Activated T-cell treated with anti-CD3 and anti-CD28 coated beads, Interleukin-2, amount 50 U/mL, for 48 hours (primary cell): ENCODE data around the gene RAB11B.
A peak's percentile ranks its signal among the peaks of the same experiment; 100 is the strongest.
"Not testable (repeated sequence)": the region's sequence is repeated elsewhere in the genome, so short reads cannot be mapped to it uniquely, and the experiment has no call there.

Source experiments
- DNase-seq, 2 experiments: peaks; one replicate each; pipeline ENCODE4 v3.0.0-alpha.2; 2020

RAB11B gene

DNA sequence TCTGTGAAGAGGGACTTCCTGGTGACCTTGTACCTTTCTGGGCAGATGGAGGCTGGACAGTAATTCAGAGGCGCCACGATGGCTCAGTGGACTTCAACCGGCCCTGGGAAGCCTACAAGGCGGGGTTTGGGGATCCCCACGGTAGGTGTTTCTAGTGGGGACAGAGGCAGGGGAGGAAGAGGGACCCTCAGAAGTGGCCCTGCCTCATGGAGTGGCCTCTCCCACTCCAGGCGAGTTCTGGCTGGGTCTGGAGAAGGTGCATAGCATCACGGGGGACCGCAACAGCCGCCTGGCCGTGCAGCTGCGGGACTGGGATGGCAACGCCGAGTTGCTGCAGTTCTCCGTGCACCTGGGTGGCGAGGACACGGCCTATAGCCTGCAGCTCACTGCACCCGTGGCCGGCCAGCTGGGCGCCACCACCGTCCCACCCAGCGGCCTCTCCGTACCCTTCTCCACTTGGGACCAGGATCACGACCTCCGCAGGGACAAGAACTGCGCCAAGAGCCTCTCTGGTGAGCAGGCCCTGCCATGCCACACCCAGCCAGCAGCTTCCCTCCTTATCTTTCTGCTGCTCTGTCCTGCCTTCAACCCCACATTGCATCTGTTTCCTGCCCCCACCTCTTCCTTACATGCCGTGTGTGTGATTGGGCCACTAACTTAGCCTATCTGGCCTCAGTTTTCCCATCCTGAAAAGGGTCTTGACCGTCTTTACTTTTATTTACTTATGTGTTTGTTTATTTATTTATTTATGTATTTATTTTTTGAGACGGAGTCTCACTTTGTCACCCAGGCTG, 19.0 kb upstream of the RAB11B start:
- DNase-seq = no peak

DNA sequence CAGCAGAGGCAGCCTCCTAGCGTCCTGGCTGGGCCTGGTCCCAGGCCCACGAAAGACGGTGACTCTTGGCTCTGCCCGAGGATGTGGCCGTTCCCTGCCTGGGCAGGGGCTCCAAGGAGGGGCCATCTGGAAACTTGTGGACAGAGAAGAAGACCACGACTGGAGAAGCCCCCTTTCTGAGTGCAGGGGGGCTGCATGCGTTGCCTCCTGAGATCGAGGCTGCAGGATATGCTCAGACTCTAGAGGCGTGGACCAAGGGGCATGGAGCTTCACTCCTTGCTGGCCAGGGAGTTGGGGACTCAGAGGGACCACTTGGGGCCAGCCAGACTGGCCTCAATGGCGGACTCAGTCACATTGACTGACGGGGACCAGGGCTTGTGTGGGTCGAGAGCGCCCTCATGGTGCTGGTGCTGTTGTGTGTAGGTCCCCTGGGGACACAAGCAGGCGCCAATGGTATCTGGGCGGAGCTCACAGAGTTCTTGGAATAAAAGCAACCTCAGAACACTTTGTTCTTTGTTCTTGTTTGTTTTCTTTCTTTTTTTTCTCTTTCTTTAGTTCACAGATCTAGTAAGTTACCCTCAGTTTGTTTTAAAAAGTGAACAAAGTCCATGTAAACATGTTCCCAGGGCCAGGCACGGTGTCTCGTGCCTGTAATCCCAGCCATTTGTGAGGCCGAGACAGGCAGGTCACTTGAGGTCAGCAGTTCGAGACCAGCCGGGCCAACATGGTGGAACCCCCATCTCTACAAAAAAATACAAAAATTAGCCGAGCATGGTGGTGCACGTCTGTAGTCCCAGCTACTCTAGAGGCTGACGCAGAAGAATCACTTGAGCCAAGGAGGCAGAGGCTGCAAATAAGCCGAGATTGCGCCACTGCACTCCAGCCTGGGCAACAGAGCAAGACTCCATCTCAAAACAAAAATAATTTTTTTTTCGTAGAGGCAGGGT, 16.0 kb upstream of the RAB11B start:
- no peak for DNase-seq

DNA sequence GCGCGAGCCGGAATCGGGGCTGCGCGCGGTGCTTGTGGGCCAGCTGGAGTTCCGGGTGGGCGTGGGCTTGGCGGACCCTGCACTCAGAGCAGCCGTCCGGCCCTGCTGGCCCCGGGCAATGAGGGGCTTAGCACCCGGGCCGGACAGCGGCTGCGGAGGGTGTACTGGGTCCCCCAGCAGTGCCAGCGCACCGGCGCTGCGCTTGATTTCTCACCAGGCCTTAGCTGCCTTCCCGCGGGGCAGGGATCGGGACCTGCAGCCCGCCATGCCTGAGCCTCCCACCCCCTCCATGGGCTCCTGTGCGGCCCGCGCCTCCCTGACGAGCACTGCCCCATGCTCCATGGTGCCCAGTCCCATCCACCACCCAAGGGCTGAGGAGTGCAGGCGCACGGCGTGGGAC, 14.4 kb upstream of the RAB11B start:
- DNase-seq = not testable (repeated sequence)

DNA sequence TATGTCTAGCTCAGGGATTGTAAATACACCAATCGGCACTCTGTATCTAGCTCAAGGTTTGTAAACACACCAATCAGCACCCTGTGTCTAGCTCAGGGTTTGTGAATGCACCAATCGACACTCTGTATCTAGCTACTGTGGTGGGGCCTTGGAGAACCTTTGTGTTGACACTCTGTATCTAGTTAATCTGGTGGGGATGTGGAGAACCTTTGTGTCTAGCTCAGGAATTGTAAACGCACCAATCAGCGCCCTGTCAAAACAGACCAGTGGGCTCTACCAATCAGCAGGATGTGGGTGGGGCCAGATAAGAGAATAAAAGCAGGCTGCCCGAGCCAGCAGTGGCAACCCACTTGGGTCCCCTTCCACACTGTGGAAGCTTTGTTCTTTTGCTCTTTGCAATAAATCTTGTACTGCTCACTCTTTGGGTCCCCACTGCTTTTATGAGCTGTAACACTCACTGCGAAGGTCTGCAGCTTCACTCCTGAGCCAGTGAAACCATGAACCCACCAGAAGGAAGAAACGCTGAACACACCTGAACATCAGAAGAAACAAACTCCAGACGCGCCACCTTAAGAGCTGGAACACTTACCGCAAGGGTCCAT, 13.7 kb upstream of the RAB11B start:
- not testable (repeated sequence) for DNase-seq

DNA sequence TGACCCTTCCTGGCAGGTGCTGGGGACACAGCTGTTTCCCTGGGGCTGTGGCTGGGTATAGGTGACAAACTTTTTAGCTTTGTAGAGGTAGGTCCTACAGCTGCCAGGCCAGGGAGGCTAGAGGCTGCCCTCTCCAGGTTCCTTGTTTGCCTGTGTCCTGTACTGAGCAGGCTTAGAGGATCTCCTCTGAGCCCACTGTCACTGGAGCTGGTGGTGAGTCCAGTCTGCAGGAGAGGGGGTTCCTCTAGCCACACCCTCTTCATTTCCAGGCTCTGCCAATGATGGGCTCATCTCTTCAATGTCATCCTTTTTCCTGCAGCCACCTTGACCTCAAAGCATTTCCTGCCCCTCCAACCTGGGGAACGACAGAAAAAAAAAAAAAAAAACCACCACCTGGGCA, 12.6 kb upstream of the RAB11B start:
- DNase-seq = no peak

DNA sequence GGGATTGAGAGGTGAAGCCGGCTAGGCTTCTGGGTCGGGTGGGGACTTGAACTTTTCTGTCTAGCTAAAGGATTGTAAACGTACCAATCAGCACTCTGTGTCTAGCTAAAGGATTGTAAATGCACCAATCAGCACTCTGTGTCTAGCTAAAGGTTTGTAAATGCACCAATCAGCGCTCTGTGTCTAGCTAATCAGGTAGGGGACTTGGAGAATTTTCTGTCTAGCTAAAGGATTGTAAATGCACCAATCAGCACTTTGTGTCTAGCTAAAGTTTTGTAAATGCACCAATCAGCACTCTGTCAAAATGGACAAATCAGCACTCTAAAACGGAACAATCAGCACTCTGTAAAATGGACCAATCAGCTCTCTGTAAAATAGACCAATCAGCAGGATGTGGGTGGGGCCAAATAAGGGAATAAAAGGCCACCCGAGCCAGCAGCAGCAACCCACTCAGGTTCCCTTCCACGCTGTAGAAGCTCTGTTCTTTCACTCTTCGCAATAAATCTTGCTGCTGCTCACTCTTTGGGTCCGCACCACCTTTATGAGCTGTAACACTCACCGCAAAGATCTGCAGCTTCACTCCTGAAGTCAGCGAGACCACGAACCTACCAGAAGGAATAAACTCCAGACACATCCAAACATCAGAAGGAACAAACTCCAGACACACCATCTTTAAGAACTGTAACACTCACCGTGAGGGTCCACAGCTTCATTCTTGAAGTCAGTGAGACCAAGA, 10.8 kb upstream of the RAB11B start:
- not testable (repeated sequence) for DNase-seq

DNA sequence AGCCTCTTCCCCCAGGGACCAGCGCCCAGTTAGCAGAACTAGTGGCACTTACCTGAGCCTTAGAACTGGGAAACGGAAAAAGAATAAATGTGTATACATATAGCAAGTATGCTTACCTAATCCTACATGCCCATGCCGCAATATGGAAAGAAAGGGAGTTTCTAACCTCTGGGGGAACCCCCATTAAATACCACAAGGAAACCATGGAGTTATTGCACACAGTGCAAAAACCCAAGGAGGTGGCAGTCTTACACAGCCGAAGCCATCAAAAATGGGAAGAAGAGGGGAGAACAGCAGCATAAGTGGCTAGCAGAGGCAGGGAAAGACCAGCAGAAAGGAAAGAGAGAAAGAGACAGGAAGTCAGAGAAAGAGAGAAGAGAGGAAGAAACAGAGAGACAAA, 5.6 kb upstream of the RAB11B start:
- not testable (repeated sequence) for DNase-seq

DNA sequence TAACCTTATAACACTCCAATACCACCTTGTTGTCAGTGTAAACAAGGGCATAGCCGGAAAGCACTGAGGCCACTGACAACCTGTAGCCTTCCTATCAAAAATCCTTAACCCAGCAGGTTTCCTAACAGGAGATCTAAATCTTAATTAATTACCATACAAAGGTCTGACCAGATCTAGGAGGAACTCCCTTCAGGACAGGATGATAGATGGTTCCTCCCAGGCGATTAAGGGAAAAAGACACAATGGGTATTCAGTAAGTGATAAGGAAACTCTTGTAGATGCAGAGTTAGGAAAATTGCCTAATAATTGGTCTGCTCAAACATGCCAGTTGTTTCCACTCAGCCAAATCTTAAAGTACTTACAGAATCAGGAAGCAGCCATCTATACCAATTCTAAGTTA, 5.1 kb upstream of the RAB11B start:
- DNase-seq = not testable (repeated sequence)

DNA sequence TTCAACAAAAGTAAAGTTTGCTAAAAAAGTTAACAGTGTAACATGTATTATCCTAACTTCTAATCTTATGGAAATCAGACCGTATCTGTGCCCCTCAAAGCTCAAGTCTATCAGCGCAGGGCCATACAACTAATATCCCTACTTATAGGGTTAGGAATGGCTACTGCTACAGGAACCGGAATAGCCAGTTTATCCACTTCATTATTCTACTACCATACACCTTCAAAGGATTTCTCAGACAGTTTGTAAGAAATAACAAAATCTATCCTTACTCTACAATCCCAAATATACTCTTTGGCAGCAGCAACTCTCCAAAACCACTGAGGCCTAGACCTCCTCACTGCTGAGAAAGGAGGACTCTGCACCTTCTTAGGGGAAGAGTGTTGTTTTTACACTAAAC, 4.6 kb upstream of the RAB11B start:
- DNase-seq = not testable (repeated sequence)

DNA sequence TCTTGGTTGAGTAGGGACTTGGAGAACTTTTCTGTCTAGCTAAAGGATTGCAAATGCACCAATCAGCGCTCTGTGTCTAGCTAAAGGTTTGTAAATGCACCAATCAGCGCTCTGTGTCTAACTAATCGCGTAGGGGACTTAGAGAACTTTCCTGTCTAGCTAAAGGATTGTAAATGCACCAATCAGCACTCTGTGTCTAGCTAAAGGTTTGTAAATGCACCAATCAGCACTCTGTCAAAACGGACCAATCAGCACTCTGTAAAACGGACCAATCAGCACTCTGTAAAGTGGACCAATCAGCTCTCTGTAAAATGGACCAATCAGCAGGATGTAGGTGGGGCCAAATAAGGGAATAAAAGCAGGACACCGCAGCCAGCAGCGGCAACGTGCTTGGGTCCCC, 3.7 kb upstream of the RAB11B start:
- not testable (repeated sequence) for DNase-seq

DNA sequence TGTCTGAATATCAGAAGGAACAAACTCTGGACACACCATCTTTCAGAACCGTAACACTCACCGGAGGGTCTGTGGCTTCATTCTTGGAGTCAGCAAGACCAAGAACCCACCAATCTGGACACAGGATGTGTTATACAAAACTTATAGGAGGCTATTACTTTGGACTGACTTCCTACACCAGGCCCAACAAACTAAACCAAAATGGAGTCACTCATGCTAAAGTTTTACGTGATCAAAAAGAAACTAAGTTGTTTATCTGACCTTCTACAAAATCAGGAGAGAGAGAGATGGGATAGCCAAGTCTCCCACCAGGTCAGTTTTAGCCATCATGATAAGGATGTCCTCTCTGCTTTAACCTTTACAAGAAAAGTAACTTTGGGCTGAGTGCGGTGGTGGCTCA, 3.2 kb upstream of the RAB11B start:
- no peak for DNase-seq

DNA sequence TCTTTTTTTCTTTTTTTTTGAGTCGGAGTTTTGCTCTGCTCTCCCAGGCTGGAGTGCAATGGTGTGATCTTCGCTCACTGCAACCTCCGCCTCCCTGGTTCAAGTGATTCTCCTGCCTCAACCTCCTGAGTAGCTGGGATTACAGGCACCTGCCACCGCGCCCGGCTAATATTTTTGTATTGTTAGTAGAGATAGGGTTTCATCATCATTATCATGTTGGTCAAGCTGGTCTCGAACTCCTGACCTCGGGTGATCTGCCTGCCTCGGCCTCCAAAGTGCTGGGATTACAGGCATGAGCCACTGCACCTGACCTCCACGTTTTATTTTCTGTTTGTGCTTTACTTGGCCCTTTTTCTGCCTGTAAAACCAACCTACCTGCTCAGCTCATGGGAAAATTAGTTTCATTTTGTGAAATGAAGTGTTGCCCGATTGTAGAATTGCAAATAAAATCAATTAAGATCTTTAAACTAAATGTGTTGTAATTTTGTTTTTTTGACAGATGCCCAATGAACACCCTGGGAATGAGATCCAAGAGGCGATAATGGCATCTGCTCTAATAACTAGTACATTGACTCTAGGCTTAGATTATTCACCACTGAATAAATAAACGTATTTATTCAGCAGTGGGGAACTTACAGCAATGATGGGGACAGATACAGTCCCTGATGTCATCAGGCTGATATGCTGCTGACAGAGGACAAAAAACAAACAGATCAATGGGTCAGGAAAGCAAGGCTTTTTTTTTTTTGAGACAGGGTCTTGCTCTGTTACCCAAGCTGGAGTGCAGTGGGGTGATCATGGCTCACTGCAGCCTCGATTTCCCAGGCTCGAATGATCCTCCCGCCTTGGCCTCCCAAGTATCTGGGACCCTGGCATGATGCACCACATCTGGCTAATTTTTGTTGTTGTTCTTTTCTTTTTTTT, 2.2 kb upstream of the RAB11B start:
- no peak for DNase-seq

DNA sequence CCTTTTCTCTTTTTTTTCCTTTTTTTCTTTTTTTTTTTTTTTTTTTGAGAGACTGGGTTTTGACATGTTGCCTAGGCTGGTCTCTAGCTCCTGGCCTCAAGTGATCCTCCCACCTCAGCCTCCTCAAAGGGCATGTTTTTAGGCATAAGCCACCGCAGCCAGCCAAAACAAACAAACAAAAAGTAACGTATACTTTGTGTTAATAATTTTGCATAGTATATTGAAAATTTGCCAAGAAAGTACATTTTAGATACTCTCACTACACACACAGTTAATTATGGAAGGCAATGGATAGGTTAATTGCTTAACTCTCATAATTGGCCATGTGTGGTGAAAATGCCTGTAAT, 1.6 kb upstream of the RAB11B start:
- no peak for DNase-seq

DNA sequence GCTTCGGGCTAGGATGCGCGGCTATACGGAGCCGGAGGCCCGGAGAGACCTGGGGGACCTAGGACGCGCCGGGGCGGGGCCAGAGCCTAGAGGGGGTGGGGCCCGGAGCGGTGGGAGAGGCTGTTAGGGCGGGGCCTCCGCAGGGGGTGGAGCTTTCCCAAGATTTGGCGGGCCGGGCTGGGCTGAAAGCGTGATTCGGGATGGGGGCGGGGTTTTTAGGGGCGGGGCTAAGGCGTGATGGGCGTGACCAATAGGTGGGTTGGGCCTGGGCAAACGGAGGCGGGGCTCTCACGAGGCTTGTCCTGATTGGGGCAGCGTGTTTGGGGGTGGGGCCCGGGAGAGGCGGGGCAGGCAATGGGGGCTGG, 439 bp downstream of the RAB11B start:
- peak; percentile 99 for DNase-seq

DNA sequence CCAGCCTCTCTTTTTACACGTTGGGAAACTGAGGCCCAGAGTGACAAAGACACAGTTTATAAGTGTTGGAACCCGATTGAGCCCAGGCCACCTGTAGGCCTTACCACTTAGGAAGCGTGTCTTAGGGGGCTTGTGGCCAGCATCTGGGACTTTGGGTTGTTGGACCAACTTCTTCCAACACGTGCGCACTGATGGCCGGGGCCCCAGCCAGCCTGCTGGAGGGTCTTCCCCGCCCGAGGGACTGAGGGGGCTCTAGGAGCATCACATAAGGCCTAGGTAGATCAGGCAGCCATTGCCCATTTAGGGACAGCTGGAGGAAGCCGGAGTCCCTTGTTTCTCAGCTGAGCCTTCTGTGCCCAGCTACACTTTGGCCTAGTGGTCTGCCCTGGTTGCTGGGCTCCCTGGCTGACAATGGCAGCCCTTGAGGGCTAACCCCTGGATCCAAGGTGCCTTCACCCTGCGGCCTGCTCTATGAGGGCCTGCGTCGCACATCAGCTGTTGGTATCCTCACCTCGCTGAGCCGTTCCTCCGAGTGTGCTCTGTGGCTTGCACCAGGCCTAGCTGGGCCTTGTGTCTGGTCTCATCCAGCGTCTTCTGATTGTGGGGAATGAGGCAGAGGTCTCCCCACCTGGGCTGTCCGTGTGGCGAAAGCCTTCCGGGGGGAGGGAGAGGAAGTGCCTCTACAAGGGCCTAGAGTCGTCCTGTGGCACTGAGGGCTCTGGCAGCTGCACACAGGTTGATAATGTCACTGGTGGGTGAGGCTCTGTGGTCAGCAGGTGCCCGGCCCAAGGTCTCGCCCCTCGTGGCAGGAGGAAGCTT, 1.2 kb downstream of the RAB11B start:
- no peak for DNase-seq

DNA sequence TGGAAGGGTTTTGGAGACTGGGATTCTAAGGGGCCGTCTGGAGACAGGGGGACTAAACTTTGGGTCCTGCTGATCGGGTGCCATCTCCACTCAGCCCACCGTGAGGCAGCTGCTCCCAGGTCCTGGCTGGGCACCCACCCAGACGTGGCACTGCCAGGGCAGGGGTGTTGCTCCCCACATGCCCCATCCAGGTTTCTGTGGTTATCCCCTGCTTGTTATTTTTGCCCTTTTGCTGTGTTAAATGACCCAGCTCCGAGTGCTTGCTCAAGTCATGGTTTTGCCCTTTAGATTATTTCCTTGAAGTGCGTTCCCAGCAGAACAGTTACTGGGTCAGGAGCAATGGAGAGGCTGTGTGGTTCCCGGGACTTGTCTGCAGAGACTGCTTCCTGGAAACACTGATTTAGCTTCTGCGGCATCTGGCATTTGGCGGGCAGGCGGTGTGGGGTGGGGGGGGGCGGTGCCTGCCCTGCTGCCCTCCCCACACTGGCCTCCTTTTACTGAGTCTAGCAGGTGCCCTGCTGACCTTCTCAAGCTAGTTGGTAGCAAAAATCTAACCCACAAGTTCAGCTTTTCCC, 1.9 kb downstream of the RAB11B start:
- DNase-seq = no peak

DNA sequence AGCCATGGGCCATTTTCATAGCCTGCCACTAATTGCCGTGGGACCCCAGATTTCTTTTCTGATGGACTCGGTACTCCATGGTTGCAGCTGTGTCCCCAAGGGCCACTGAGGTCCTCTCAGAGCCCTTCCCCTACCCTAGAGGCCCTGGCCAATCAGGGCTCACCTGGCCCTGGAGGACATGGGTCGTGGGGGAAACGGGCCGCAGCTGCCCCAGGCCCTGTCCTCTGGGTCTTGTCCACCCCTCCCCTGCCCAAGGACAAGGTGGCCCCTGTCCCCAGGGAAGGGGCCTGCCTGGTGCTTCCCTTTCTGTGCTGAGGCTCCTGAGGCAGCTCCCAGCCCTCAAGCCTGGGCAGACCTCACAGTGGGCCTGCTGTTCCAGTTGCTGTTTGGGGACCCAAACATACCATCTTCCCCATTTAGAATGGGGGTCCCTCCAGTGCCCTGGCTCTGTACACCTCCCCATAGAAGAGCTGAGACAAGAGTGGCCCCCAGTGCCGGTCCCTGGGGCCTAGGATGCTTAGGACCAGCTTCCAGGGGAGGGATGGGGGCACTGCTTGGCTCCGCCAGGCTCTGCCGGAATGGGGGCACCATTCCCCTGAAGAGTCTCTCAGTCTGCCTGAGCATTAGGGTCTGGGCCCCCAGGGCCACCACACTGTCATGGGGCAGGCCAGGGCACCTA, 3.2 kb downstream of the RAB11B start:
- DNase-seq = no peak

DNA sequence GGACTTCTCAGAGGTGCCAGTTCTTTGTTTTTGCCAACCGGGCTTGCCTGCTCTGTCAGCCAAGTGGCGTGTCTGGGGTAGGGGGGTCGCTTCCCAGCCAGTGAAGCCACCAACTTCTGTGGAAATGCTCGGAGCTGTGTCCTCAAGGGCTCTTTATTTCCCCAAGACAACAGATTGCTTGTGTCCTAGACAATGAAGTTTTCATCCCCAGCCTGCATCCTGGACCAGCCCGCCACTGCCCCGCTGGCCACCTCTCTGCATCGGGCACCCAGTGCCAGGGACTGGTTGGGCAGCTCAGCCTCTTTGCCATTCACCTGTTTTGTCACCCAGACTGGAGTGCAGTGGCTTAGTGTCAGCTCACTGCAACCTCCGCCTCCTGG, 3.7 kb downstream of the RAB11B start:
- DNase-seq = no peak

DNA sequence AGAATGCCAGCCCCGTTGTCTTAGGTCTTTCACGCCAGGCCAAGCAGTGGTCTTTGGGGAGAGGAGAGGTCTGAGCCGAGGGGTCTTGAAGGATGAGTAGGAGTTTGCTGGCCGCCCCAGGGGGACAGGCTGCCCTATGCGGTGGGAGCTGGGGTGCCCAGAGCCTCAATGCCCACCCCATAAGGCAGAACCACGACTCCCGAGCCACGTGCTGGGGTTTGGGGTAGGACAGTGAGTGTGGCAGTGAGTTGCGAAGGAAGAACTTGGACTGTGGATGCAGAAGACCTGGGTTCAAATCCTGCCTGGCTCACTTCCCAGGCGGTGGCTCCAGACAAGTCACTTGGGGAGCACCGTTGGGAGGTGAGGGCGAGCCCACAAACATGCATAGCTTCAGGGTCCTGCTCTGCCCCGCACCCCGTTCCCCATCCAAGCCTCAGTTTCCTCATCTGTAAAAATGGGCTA, 5.5 kb downstream of the RAB11B start:
- DNase-seq = no peak

DNA sequence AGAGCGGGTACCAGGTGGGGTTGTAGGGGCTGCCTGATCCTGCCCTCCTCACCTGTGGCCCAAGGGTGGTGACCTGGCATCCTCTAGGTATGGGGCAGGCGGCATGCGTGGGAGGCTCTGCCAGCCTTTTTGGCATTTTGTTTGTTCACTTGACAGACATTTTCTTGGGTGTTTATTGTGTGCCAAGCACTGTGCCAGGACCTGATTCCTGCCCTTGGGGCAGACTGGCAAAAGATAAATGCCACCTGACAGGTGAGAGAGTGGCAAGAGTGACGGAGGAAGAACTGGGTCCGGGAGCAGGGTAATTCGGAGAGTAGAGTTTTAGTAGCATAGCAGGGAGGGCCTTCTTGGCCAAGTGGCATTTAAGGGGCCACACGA, 6.0 kb downstream of the RAB11B start:
- no peak for DNase-seq
